ENCODE measurements around the gene NREP.

NREP gene

DNA sequence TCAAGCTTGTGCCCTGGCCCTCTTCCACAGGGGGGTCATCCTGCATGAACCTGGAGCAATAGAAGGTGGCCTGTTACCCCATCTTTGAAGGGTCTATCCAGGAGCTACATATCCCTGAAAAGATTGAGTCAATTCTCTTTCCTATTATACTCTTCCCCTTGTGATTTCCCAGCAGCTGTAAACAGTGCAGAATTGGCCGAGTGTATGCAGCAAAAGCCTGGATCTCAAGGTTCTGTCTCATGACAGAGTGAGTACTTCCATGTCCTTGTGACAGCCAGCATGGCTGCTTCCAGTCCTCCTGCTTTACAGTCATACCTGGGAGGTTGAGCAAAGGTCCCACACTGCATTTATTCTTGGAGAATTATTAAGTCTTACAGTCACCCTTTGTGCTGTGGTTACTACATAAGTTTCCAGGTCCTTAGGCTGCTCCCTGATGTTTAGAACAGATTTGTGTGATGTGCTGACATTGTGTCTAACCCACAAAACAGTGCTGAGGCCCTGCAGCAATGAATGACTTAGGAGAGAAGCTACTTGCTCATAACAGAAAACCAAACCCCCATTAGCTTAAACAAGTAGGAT lies 67.5 kb downstream of the NREP start:
- no peak overlapping the region for H3K9ac ChIP-seq (ENCODE audit: low read depth, low read length)
- no peaks in the 10 kb centered on the region for H3K36me3 ChIP-seq (ENCODE audit: insufficient read depth, low read depth, low read length)
- H3K27me3 ChIP-seq (ENCODE audit: insufficient read depth, low read length) = no peaks in the 10 kb centered on the region
- no peaks in the 10 kb centered on the region for H3K9me3 ChIP-seq (ENCODE audit: insufficient read depth, low read depth, low read length)
- H3K4me1 ChIP-seq (ENCODE audit: insufficient read depth, low read length) = 0 out of 2 replicates have a peak, but pooled peaks cover 3% of the 10 kb centered on the region
- H3K27ac ChIP-seq (ENCODE audit: low read length) = no peak overlapping the region
- no peak overlapping the region for H3K4me3 ChIP-seq (ENCODE audit: low read length)

DNA sequence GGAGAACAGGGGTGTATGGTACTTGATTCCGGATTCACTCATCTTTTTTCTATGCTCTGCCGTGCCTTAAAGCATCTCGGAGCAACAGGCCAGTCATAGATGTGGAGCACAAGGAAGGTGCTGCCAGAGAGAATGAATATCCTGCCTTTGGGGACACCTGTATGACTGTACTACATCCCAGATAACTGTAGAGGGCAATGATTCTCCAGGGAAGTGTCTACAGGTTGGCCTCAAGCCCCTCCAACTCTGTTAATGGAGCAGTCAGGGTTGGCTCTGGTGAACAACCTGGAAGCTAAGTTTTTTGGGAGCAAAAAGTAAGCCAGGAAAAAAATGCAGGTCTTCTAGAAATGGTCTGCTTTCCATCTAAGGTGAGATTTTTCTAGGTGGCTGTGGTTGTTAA lies 71.0 kb downstream of the NREP start:
- H3K4me3 ChIP-seq (ENCODE audit: low read length) = no peak overlapping the region
- H3K36me3 ChIP-seq (ENCODE audit: insufficient read depth, low read depth, low read length) = no peaks in the 10 kb centered on the region
- H3K27me3 ChIP-seq (ENCODE audit: insufficient read depth, low read length) = no peaks in the 10 kb centered on the region
- no peak overlapping the region for H3K9ac ChIP-seq (ENCODE audit: low read depth, low read length)
- H3K27ac ChIP-seq (ENCODE audit: low read length) = no peak overlapping the region
- 0 out of 2 replicates have a peak, but pooled peaks cover 3% of the 10 kb centered on the region for H3K4me1 ChIP-seq (ENCODE audit: insufficient read depth, low read length)
- no peaks in the 10 kb centered on the region for H3K9me3 ChIP-seq (ENCODE audit: insufficient read depth, low read depth, low read length)

DNA sequence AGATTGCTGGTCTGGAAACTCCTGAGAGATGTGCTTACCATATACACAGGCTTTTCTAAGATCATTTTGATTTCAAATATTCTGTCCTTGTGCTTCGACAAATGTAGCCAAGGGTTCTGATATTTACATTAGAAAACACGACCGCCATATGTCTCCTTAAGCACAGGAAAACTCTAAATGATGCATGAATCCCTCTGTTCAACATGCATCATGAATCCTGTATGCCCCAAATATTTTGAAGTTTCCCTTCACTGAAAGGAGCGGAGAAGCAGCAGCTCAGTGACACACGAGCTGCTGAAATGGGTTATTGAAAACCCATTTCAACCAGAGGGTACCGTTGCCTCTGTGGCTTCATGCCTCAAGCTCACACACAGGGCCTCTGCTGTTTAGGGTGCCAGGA lies 74.4 kb downstream of the NREP start:
- no peaks in the 10 kb centered on the region for H3K9me3 ChIP-seq (ENCODE audit: insufficient read depth, low read depth, low read length)
- H3K9ac ChIP-seq (ENCODE audit: low read depth, low read length) = no peak overlapping the region
- no peak overlapping the region for H3K4me3 ChIP-seq (ENCODE audit: low read length)
- no peaks in the 10 kb centered on the region for H3K27me3 ChIP-seq (ENCODE audit: insufficient read depth, low read length)
- H3K4me1 ChIP-seq (ENCODE audit: insufficient read depth, low read length) = no peaks in the 10 kb centered on the region
- H3K36me3 ChIP-seq (ENCODE audit: insufficient read depth, low read depth, low read length) = no peaks in the 10 kb centered on the region
- no peak overlapping the region for H3K27ac ChIP-seq (ENCODE audit: low read length)

DNA sequence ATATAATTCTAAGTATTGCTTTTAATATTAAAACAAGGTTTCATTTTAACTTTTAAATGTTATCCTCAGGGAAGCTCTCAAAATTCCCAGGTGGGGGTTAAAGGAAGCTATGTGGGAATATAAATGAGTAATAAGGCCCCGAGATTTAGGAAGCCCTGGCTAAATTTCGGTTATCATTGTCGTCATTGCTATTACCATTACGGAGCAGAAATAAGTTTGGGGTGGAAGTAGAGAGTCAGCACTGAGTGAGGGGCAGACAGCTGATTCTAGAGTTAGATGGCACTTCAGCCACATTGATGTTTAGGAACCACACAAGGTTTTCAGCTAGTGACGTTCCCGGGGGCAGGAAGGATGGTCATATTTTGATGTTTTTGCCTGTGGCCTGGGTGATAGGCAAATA lies 74.9 kb downstream of the NREP start:
- H3K9ac ChIP-seq (ENCODE audit: low read depth, low read length) = no peak overlapping the region
- no peaks in the 10 kb centered on the region for H3K27me3 ChIP-seq (ENCODE audit: insufficient read depth, low read length)
- H3K27ac ChIP-seq (ENCODE audit: low read length) = no peak overlapping the region
- H3K9me3 ChIP-seq (ENCODE audit: insufficient read depth, low read depth, low read length) = no peaks in the 10 kb centered on the region
- H3K4me3 ChIP-seq (ENCODE audit: low read length) = no peak overlapping the region
- no peaks in the 10 kb centered on the region for H3K36me3 ChIP-seq (ENCODE audit: insufficient read depth, low read depth, low read length)
- H3K4me1 ChIP-seq (ENCODE audit: insufficient read depth, low read length) = no peaks in the 10 kb centered on the region

DNA sequence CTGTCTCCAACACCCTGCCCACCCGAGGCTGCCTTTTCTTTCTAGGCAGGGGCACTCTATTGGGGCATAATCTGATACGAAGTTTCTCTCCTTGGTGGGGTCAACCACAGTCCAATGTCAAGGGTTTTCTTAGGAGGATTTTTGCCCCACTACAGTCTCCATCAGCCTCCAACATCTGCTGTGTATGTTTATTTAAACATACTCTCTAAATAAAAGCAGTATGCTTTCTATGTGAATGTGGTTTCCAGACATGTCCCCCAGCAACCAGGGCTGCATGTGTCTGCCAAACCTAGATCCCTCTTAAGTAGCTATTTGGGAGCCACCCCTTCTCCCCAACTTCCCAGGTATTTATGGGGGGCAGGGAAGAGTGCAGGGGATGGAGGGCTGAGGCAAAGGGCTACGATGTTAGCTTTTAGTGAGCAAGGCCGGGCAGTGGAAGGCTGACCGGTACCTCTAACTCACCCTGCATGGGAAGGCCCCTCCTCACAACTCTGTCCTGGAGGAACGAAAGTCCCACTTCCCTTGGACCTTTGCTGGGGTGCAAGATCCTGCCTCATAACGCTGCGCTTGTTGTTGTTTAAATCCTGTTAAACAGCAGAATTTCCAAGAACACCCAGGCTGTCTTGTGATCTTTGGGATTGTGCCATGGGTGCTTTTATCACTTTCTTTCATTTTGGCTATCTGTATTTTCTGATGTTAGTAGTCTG lies 75.4 kb downstream of the NREP start:
- Histone ChIP-seq H3K4me3 (ENCODE audit: low read length) (no peak overlapping the region), H3K4me1 (ENCODE audit: insufficient read depth, low read length) (no peaks in the 10 kb centered on the region), H3K36me3 (ENCODE audit: insufficient read depth, low read depth, low read length) (no peaks in the 10 kb centered on the region), H3K9ac (ENCODE audit: low read depth, low read length) (no peak overlapping the region), H3K27ac (ENCODE audit: low read length) (no peak overlapping the region), H3K27me3 (ENCODE audit: insufficient read depth, low read length) (no peaks in the 10 kb centered on the region), H3K9me3 (ENCODE audit: insufficient read depth, low read depth, low read length) (no peaks in the 10 kb centered on the region)

DNA sequence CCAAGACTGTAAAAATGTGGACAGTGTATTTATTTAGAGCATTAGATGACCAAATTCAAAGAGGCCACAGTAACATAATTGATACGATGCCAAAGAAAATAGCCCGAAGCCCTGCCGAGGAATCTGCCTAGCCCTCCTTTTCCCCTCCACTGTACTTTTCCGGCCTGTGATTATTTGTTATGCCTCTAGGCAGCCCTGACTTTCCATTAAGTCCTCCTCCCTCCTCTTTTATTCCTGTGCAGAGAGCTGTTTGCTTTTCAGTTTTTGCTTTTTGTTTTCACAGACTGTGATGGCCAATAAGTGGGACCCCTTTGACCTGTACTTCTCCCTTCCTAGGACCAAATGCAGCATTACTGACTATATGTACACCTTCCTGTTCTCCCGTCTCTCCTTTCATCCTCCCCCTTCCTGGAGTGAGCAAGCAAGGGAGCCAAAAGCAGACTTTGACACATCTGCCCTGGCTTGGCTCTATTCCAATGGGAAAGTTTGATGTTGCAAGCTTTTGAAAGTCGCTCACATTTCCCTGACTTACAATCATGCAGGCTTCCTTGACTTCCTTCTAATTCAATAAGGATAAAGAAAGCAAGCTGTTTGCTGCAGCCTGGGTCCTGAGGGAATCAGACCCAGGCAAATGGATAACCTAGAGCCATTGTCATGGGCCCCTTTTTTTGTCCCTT lies 76.1 kb downstream of the NREP start:
- H3K4me1 ChIP-seq (ENCODE audit: insufficient read depth, low read length) = peaks cover 1% of the 10 kb centered on the region; the same call in 1 of the 2 replicates
- H3K9me3 ChIP-seq (ENCODE audit: insufficient read depth, low read depth, low read length) = no peaks in the 10 kb centered on the region
- H3K27me3 ChIP-seq (ENCODE audit: insufficient read depth, low read length) = no peaks in the 10 kb centered on the region
- H3K4me3 ChIP-seq (ENCODE audit: low read length) = no peak overlapping the region
- no peak overlapping the region for H3K9ac ChIP-seq (ENCODE audit: low read depth, low read length)
- no peaks in the 10 kb centered on the region for H3K36me3 ChIP-seq (ENCODE audit: insufficient read depth, low read depth, low read length)
- H3K27ac ChIP-seq (ENCODE audit: low read length) = no peak overlapping the region

DNA sequence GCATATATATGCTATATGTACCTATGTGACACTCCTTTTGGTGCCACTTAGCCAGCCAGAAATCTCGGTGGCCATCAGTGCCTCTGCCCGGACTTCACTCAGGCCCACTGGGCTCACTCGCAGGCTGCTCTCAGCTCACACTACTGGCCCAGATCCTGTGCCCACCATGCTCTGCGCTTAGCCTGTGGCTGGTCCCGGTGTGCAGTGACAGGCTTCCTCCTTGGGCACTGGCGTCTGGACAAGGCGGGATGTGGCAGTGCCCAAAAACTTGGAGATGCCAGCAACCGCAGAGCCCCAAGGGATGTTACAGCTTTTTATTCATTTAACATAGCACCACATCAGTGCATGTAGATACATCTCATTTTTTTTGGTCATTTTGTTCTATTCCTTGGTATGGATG lies 77.4 kb downstream of the NREP start:
- Histone ChIP-seq H3K9ac (ENCODE audit: low read depth, low read length) (no peak overlapping the region), H3K9me3 (ENCODE audit: insufficient read depth, low read depth, low read length) (no peaks in the 10 kb centered on the region), H3K27ac (ENCODE audit: low read length) (no peak overlapping the region), H3K4me3 (ENCODE audit: low read length) (no peak overlapping the region), H3K4me1 (ENCODE audit: insufficient read depth, low read length) (peaks cover 9% of the 10 kb centered on the region; the same call in 1 of the 2 replicates), H3K36me3 (ENCODE audit: insufficient read depth, low read depth, low read length) (no peaks in the 10 kb centered on the region), H3K27me3 (ENCODE audit: insufficient read depth, low read length) (no peaks in the 10 kb centered on the region)
